Peyer's patch (tissue), 4 donors: ENCODE data around the gene IFT43.

Experiments used
- CTCF ChIP-seq, 6 experiments: fragments of 450-650 bp in 4 of 6; fragments of 200-600 bp in 2 of 6; sonication (generic) in 1 of 6; IDR thresholded peaks; one replicate each; pipeline ENCODE4 v1.5.1; 2017 to 2019; ENCODE audit warnings: antibody characterized with exemption in 6 of 6, mild to moderate bottlenecking in 3 of 6, moderate library complexity in 1 of 6
- POLR2A ChIP-seq, 2 donors: fragments of 450-650 bp; IDR thresholded peaks; one replicate each; pipeline ENCODE4 v1.5.1; 2017; ENCODE audit warnings: antibody characterized with exemption in 2 of 2, mild to moderate bottlenecking in 2 of 2, moderate library complexity in 2 of 2

GRCh38 chr14:75946785-75947184 is 38.8 kb upstream of the IFT43 start:
- TF ChIP-seq CTCF (IDR thresholded peaks at IDR 0.05), result no peak
- no peak for TF ChIP-seq POLR2A (IDR thresholded peaks at IDR 0.05)
